HL-60 (cell line): ENCODE data around the gene CSK.
"Not testable (repeated sequence)": the region's sequence is repeated elsewhere in the genome, so short reads cannot be mapped to it uniquely, and the experiment has no call there.

ENCODE experiments used
- DNase-seq, 2 experiments: peaks; one replicate each; pipeline ENCODE4 v3.0.0-alpha.2; 2010 to 2020; ENCODE audit warnings: low read depth in 1 of 2, low spot score in 1 of 2
- H3K27ac ChIP-seq: fragments of 250-450 bp; sonication (Bioruptor Pico); replicated peaks from 2 replicates; pipeline ENCODE4 v1.5.1; 2020; ENCODE audit warnings: mild to moderate bottlenecking, moderate library complexity
- H3K27me3 ChIP-seq: fragments of 250-450 bp; sonication (Bioruptor Pico); 2 replicates; pipeline ENCODE4 v1.5.1; 2021; ENCODE audit warnings: mild to moderate bottlenecking, moderate library complexity; ENCODE audit not compliant: insufficient read depth, poor library complexity, severe bottlenecking
- H3K4me3 ChIP-seq: replicated peaks from 2 replicates; pipeline ENCODE4 v1.5.1; 2011; ENCODE audit warnings: mild to moderate bottlenecking, control low read depth, low read length; ENCODE audit not compliant: insufficient read depth
- GABPA ChIP-seq: IDR thresholded peaks from 2 replicates; pipeline ENCODE4 v1.6.1; 2012; ENCODE audit warnings: low read depth
- POLR2AphosphoS5 ChIP-seq: IDR thresholded peaks from 2 replicates; pipeline ENCODE4 v1.6.1; 2012; ENCODE audit warnings: low read depth
- SPI1 ChIP-seq: IDR thresholded peaks from 2 replicates; pipeline ENCODE4 v1.6.1; 2012; ENCODE audit warnings: low read depth, mild to moderate bottlenecking, borderline replicate concordance
- TF ChIP-seq, protein P1 (sequence below): IDR thresholded peaks from one replicate; pipeline ENCODE4 v1.5.1; 2011; ENCODE audit warnings: low read length, control low read depth, inconsistent platforms; ENCODE audit not compliant: insufficient read depth
- TF ChIP-seq, protein P2 (sequence below): IDR thresholded peaks from 2 replicates; pipeline ENCODE4 v1.6.1; 2012; ENCODE audit warnings: low read depth; ENCODE audit not compliant: insufficient replicate concordance

CSK gene

DNA sequence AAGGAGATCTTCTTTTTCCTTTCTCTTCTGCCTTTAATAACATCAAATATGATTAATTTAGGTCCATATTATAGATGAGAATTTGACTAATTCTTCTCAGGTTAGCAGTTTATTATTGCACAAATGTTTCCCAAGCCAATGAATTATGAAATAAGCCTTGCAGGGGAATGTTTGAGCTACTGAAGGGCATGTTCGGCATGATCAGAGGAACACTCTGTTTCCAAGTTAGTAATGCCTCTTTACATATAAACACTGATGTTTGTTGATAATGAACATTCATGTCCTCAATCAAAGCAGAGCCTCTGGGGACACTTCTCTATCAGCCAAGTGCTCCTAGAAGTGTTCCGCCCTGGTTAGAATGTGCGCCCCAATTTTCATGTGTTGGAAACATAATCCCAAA, 46.6 kb upstream of the CSK start:
- H3K4me3 ChIP-seq = no peak overlapping the region
- DNase-seq = no peak
- peaks cover 2% of the 10 kb centered on the region for H3K27me3 ChIP-seq
- H3K27ac ChIP-seq = no peak overlapping the region
- TF ChIP-seq, protein P1, sequence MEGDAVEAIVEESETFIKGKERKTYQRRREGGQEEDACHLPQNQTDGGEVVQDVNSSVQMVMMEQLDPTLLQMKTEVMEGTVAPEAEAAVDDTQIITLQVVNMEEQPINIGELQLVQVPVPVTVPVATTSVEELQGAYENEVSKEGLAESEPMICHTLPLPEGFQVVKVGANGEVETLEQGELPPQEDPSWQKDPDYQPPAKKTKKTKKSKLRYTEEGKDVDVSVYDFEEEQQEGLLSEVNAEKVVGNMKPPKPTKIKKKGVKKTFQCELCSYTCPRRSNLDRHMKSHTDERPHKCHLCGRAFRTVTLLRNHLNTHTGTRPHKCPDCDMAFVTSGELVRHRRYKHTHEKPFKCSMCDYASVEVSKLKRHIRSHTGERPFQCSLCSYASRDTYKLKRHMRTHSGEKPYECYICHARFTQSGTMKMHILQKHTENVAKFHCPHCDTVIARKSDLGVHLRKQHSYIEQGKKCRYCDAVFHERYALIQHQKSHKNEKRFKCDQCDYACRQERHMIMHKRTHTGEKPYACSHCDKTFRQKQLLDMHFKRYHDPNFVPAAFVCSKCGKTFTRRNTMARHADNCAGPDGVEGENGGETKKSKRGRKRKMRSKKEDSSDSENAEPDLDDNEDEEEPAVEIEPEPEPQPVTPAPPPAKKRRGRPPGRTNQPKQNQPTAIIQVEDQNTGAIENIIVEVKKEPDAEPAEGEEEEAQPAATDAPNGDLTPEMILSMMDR = no peak
- TF ChIP-seq GABPA (no peak), POLR2AphosphoS5 (no peak)

DNA sequence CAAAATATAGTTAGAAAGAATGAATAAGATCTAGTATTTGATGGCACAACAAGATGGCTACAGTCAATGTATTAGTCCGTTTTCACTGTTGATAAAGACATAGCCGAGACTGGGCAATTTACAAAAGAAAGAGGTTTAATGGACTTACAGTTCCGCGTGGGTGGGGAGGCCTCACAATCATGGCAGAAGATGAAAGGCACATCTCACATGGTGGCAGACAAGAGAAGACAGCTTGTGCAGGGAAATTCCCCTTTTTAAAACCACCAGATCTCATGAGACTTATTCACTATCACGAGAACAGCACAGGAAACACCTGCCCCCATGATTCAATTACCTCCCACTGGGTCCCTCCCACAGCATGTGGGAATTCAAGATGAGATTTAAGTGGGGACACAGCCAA, 43.6 kb upstream of the CSK start:
- not testable (repeated sequence) for DNase-seq, H3K27ac ChIP-seq, H3K27me3 ChIP-seq, H3K4me3 ChIP-seq

DNA sequence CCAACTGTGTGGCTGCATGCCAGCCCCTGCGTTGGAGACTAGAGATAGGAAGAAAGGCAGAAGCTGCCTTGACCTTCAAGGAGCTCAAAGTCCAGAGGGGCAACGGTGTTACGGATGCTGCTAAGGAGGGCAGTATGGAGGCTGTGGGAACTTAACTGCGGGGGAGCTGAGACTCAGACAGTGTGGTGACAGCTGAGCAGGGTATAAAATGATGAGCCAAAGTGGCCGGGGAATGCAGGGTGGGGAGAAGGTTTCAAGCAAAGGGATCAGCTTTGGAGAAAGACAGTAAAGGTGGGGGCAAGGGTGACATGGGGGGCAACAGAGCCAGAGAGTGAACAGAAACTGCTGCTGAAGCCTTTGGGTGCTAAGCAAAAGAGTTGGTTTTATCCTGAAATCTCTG, 39.5 kb upstream of the CSK start:
- no peaks in the 10 kb centered on the region for H3K27me3 ChIP-seq
- no peak overlapping the region for H3K4me3 ChIP-seq
- DNase-seq = no peak
- no peak overlapping the region for H3K27ac ChIP-seq
- TF ChIP-seq POLR2AphosphoS5 = no peak
- TF ChIP-seq SPI1 = no peak

DNA sequence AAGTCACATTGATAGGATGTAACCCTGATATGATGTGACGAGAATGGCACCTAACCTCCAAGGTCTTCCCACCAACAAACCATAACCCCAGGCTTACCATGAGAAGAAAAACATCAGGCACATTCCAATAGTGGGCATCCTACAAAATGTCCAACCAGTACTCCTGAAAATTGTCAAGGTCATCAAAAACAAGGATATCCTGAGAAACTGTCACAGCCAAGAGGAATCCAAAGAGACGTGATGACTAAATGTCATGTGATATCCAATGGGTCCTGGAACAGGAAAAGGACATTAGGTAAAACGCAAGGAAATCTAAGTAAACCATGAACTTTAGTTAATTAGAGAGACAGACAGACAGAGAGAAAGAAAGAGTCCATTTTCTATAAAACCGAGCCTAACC, 35.5 kb upstream of the CSK start:
- TF ChIP-seq SPI1 = no peak
- TF ChIP-seq, protein P1 = no peak
- no peak for TF ChIP-seq GABPA
- no peak for TF ChIP-seq POLR2AphosphoS5
- TF ChIP-seq, protein P2, sequence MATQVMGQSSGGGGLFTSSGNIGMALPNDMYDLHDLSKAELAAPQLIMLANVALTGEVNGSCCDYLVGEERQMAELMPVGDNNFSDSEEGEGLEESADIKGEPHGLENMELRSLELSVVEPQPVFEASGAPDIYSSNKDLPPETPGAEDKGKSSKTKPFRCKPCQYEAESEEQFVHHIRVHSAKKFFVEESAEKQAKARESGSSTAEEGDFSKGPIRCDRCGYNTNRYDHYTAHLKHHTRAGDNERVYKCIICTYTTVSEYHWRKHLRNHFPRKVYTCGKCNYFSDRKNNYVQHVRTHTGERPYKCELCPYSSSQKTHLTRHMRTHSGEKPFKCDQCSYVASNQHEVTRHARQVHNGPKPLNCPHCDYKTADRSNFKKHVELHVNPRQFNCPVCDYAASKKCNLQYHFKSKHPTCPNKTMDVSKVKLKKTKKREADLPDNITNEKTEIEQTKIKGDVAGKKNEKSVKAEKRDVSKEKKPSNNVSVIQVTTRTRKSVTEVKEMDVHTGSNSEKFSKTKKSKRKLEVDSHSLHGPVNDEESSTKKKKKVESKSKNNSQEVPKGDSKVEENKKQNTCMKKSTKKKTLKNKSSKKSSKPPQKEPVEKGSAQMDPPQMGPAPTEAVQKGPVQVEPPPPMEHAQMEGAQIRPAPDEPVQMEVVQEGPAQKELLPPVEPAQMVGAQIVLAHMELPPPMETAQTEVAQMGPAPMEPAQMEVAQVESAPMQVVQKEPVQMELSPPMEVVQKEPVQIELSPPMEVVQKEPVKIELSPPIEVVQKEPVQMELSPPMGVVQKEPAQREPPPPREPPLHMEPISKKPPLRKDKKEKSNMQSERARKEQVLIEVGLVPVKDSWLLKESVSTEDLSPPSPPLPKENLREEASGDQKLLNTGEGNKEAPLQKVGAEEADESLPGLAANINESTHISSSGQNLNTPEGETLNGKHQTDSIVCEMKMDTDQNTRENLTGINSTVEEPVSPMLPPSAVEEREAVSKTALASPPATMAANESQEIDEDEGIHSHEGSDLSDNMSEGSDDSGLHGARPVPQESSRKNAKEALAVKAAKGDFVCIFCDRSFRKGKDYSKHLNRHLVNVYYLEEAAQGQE = no peak
- DNase-seq = no peak
- Histone ChIP-seq H3K27ac (no peak overlapping the region), H3K4me3 (no peak overlapping the region), H3K27me3 (no peaks in the 10 kb centered on the region)

DNA sequence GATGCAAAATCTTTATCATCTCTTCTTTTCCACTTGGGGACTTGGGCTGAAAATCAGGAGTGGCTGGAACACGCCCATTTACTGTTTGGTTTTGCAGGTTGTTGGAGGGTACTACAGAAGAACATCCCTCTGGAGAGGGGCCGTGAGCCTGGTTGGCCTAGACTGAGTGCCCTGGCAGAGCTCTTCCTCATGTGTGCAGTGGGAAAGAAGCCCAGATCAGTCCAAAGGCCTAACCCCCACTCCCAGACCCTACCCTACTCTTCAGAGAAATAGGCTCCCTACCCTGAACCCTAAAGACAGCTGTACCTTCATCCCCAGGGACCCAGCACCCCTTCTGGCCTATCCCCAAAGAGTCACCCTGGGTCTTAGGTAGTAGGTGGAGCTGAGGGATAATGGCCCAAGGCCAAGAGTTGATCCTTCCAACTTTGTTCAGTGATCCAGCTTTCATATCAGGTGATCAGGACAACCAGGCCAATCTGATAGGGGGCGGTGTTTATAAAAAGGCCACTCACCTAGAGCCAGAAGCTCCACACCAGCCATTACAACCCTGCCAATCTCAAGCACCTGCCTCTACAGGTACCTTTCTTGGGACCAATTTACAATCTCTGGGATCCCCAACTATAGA, 33.4 kb upstream of the CSK start, which contains the start of gene CYP1A2:
CYP1A2 (plus strand) TSS at position 524 of the 625 bp plus-strand sequence. CDS start 894 bp downstream, outside the sequence.
- TF ChIP-seq, protein P2 = no peak
- TF ChIP-seq SPI1 (no peak), GABPA (no peak), POLR2AphosphoS5 (no peak)
- TF ChIP-seq, protein P1 = no peak
- H3K27me3 ChIP-seq = no peaks in the 10 kb centered on the region
- H3K4me3 ChIP-seq = no peak within 1 kb of the TSS
- H3K27ac ChIP-seq = no peak within 1 kb of the TSS
- no peak for DNase-seq
